Body of pancreas (tissue), 4 donors: ENCODE results near the gene CHRNG. TPM values are rescaled to one million over a fixed set of nuclear protein-coding genes. Genes with fewer than 3 reads are reported as not detected.

Source experiments
- ATAC-seq: fragments of 150-250 bp; one replicate; pipeline ENCODE4 v1.9.1; 2016
- DNase-seq, 4 donors: peaks; one replicate each; pipeline ENCODE4 v3.0.0-alpha.2; 2019
- H3K27ac ChIP-seq, 4 donors: fragments of 200-600 bp; sonication (generic); 1 replicate in 3 of 4; 2 replicates in 1 of 4; pipeline versions ENCODE4 v1.5.1 to v1.6.1; 2016 to 2019; ENCODE audit warnings: mild to moderate bottlenecking in 1 of 4, mixed read lengths in 1 of 4, moderate library complexity in 1 of 4
- H3K27me3 ChIP-seq, 2 donors: fragments of 200-600 bp; sonication (generic); one replicate each; pipeline ENCODE4 v1.6.0; 2016; ENCODE audit warnings: mild to moderate bottlenecking in 1 of 2
- H3K36me3 ChIP-seq, 2 donors: fragments of 200-600 bp; sonication (generic); replicated peaks in 1 of 2; 2 replicates each; pipeline ENCODE4 v1.5.1; 2016; ENCODE audit warnings: low read depth in 2 of 2; ENCODE audit not compliant: insufficient read depth in 1 of 2
- H3K4me1 ChIP-seq: fragments of 200-600 bp; sonication (generic); one replicate; pipeline ENCODE4 v1.6.0; 2016
- H3K4me3 ChIP-seq, 2 donors: fragments of 200-600 bp; sonication (generic); 1 replicate in 1 of 2; 2 replicates in 1 of 2; pipeline ENCODE4 v1.5.1; 2016 to 2019
- H3K9me3 ChIP-seq, 3 donors: fragments of 200-600 bp; sonication (generic); 1 replicate in 2 of 3; 2 replicates in 1 of 3; pipeline ENCODE4 v1.5.1; 2016
- POLR2A ChIP-seq, 3 donors: fragments of 450-650 bp; IDR thresholded peaks; one replicate each; pipeline ENCODE4 v1.6.1; 2016; ENCODE audit warnings: antibody characterized with exemption in 3 of 3, mild to moderate bottlenecking in 2 of 3
- WGBS, 2 donors: methylation state at CpG; one replicate each; pipeline ENCODE4 v1.1.5; 2017; 5-methylcytosine and 5-hydroxymethylcytosine counted together
- intact Hi-C: fragments of 100-400 bp; cut with DNase I; formaldehyde crosslinking; loops from one replicate; pipeline ENCODE4 v1.15.1; 2023
- total RNA-seq, 2 donors: library from RNA; depleted of rRNA; stranded (reverse); fragments of >200 nt; gene quantifications; one replicate each; pipeline ENCODE4 v1.1.0, GENCODE V29; 2016
- TF ChIP-seq, protein P1 (sequence below), 7 experiments: fragments of 450-650 bp in 4 of 7; fragments of 200-600 bp in 3 of 7; sonication (generic) in 3 of 7; IDR thresholded peaks; one replicate each; pipeline ENCODE4 v1.5.1; 2016 to 2019; ENCODE audit warnings: antibody characterized with exemption in 7 of 7

The CHRNG gene
- total RNA-seq, 2 donors from 2014 or later, result not detected

DNA sequence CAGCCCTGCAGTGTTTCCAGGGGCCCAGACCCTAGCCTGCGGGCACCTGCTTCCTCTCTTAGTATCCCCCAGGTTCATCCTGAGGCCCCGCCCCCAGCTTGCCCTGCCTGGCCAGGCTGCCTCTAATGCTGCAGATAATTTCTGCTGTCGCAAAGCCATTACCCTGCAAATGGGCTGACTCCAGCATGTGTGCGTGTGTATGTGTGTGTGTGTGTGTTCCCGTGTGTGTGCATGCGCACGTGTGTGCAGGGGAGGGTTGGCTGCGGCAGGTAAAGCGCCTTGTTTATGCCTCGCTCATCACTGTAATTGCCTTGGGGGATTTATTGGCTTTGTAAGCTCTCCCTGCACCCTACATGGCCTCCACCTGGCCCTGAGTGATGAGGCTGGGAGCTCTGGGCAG is 26.9 kb upstream of the CHRNG start:
- Histone ChIP-seq H3K36me3 (no peaks in the 10 kb centered on the region), H3K27ac (no peak overlapping the region), H3K9me3 (no peaks in the 10 kb centered on the region), H3K27me3 (no peaks in the 10 kb centered on the region), H3K4me3 (no peak overlapping the region), H3K4me1 (no peaks in the 10 kb centered on the region)
- DNase-seq (no peak), ATAC-seq (no peak)
- intact Hi-C loops, result no loop called here
- 74 to 88% methylated on average over 4 to 10 of the region's 10 CpGs for WGBS, 2 donors
- TF ChIP-seq, protein P1, sequence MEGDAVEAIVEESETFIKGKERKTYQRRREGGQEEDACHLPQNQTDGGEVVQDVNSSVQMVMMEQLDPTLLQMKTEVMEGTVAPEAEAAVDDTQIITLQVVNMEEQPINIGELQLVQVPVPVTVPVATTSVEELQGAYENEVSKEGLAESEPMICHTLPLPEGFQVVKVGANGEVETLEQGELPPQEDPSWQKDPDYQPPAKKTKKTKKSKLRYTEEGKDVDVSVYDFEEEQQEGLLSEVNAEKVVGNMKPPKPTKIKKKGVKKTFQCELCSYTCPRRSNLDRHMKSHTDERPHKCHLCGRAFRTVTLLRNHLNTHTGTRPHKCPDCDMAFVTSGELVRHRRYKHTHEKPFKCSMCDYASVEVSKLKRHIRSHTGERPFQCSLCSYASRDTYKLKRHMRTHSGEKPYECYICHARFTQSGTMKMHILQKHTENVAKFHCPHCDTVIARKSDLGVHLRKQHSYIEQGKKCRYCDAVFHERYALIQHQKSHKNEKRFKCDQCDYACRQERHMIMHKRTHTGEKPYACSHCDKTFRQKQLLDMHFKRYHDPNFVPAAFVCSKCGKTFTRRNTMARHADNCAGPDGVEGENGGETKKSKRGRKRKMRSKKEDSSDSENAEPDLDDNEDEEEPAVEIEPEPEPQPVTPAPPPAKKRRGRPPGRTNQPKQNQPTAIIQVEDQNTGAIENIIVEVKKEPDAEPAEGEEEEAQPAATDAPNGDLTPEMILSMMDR (IDR thresholded peaks at IDR 0.05), result no peak
- no peak for TF ChIP-seq POLR2A (IDR thresholded peaks at IDR 0.05)

GRCh38 chr2:232513353-232513752 is 26.1 kb upstream of the CHRNG start:
- ATAC-seq (no peak), DNase-seq (no peak)
- Histone ChIP-seq H3K4me3 (no peak overlapping the region), H3K27ac (no peak overlapping the region), H3K27me3 (no peaks in the 10 kb centered on the region), H3K9me3 (no peaks in the 10 kb centered on the region), H3K4me1 (no peaks in the 10 kb centered on the region), H3K36me3 (no peaks in the 10 kb centered on the region)
- TF ChIP-seq POLR2A (IDR thresholded peaks at IDR 0.05), result no peak
- TF ChIP-seq, protein P1 (IDR thresholded peaks at IDR 0.05), result no peak
- WGBS, 2 donors, result 57 to 63% methylated on average over 5 of the region's 5 CpGs
- intact Hi-C loops, result no loop called here

GRCh38 chr2:232515639-232516038 is 23.9 kb upstream of the CHRNG start:
- H3K4me3 ChIP-seq, result no peak overlapping the region
- H3K9me3 ChIP-seq, result no peaks in the 10 kb centered on the region
- H3K36me3 ChIP-seq, result no peaks in the 10 kb centered on the region
- intact Hi-C loops, result no loop called here
- DNase-seq (no peak), ATAC-seq (no peak)
- H3K27ac ChIP-seq, result no peak overlapping the region
- 81 to 89% methylated on average over 7 of the region's 7 CpGs for WGBS, 2 donors
- H3K27me3 ChIP-seq, result no peaks in the 10 kb centered on the region
- no peak for TF ChIP-seq POLR2A (IDR thresholded peaks at IDR 0.05)
- TF ChIP-seq, protein P1 (IDR thresholded peaks at IDR 0.05), result no peak
- H3K4me1 ChIP-seq, result no peaks in the 10 kb centered on the region

DNA sequence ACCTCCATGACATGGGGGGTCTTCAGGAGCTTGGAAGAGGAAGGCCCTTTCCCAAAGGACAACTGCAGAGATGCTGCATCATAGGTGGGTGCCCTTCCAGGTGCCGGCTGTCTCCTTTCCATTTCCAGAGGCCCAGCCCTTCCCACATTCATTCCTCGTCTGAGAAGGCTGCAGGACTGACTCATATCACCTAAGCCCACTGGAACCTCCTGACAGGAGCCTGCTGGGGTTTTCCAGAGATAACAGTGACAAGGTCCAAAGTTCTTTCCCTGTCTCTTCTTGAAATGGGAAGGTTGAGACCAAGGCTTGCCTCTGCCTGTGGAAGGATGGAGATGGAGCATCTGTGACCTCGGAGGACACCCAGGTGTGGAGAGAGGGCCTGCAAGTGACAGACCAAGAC is 22.9 kb upstream of the CHRNG start:
- Histone ChIP-seq H3K27me3 (peaks cover 0 to under 1% of the 10 kb centered on the region in 2 donors), H3K4me3 (no peak overlapping the region), H3K9me3 (no peaks in the 10 kb centered on the region), H3K36me3 (no peaks in the 10 kb centered on the region), H3K4me1 (no peaks in the 10 kb centered on the region), H3K27ac (no peak overlapping the region)
- TF ChIP-seq, protein P1 (IDR thresholded peaks at IDR 0.05), result no peak
- TF ChIP-seq POLR2A (IDR thresholded peaks at IDR 0.05), result no peak
- intact Hi-C loops, result no loop called here
- ATAC-seq, result no peak
- no peak for DNase-seq
- WGBS, 2 donors, result 79 to 87% methylated on average over 3 of the region's 3 CpGs

GRCh38 chr2:232518844-232519243 is 20.6 kb upstream of the CHRNG start:
- peaks cover 16% of the 10 kb centered on the region for H3K4me1 ChIP-seq
- no peak overlapping the region for H3K27ac ChIP-seq
- ATAC-seq, result no peak
- TF ChIP-seq, protein P1 (IDR thresholded peaks at IDR 0.05), result no peak
- no peak for TF ChIP-seq POLR2A (IDR thresholded peaks at IDR 0.05)
- WGBS, 2 donors, result 57 to 74% methylated on average over 3 to 6 of the region's 6 CpGs
- DNase-seq, result no peak
- no peaks in the 10 kb centered on the region for H3K36me3 ChIP-seq
- H3K9me3 ChIP-seq, result no peaks in the 10 kb centered on the region
- intact Hi-C loops, result no loop called here
- no peak overlapping the region for H3K4me3 ChIP-seq
- peaks cover 0 to 23% of the 10 kb centered on the region in 2 donors for H3K27me3 ChIP-seq
